ENCODE results near the gene PRKCA.

PRKCA gene

DNA sequence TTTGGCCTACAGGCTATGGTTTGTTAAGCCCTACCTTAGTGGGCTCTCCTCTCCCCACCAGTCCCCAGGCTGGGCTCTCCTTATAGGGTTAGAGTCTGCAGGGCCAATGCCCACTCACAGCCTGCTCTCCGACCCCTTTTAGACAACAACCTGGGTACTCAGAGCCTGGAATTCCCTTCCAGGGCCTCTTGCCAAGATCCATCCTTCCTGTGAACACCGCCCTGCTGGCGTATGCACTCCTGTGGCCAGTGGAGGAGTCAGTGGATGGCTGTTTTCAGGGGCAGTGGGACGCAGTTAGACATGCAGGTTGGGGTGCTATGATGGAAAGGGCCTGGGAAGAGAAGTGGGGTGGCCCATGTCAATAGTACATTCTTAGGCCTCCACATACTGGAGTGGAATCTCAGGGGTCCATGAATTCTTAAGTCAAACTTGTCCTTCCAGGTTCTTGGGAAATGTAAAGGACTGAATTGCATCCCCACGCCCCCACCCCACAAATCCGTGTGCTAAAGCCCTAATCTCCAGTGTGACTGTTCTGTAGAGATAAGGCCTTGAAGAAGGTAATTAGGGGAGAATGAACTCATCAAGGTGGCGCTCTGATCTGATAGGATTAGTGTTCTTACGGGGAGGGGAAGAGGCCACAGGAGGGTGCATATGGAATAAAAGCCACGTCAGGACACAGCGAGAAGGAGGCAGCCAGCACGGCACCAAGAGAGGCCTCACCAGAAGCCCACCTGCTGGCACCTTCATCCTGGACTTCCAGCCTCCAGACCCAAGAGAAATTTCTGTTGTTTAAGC lies 450.9 kb downstream of the PRKCA start:
- DNase-seq, result no peak

DNA sequence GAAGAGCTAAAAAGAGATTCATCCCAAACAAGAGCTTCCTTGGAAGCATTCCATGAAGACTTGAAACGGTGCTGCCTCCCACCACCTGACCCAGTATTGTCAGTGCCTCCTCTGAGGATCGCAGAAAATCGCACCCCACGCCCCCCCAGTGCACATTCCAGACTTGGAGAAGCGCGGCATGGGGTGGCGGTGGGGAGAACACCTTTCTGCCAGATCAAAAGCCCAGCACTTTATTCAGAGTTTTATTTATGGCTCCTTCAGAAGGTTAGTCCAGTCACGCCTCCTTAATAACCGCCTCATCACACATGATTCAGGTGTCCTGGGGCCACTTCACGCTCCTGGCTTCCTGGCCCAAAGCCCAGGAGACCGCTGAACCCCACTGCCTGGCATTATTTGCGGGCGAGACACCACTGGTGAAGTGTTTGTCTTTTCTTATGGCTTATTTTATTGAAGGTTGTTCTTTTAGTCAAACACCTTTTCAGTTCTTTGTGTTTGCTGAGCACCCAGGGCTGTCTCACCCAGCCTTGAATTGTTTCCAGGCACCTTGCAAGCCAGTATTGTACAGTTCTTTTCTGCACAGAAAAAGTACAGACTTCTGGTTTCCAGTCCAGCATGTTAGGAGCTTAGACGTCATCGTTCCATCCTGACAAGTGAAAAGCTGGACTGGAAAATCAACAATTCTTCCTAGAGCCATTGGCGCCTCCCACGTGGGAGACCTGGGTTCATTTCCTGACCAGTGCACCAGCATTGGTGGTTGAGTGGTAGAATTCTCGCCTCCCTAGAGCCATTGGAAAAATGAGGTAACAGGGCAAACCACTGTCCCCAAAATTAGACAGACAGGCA lies 452.9 kb downstream of the PRKCA start:
- DNase-seq, result peak; percentile 80

DNA sequence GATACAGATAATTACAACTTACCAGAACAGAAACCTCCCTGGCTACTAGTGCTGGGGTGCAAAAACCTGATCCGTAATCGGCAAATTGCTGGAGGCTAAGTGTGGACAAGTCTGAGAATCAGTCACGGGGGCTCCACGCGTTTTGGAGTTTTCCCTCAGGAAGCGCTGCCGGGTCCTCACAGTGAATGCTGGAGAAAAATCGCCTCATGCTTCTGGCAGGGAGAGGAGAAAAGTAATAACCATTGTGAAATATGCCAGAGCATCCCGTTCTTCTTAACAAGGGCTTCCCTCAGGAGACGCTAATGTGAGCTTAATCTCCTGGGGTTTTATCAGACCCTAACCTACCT lies 453.5 kb downstream of the PRKCA start:
- DNase-seq, result no peak

DNA sequence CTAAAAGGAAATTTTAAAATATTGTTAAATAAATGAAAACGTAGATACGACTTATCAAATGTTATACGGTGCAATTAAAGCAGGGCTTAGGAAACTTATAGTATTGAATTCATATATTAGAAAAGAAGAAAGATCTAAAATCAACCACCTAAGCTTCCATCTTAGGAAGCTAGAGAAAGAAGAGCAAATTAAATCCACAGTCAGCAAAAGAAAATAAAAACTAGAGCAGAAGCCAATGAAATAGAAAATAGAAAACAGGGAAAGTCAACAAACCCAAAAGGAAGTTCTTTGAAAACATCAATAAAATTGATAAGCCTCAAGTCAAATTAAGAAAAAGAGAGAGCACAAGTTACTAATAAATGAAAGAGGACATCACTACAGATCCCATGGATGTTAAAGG lies 457.9 kb downstream of the PRKCA start:
- DNase-seq, result no peak

DNA sequence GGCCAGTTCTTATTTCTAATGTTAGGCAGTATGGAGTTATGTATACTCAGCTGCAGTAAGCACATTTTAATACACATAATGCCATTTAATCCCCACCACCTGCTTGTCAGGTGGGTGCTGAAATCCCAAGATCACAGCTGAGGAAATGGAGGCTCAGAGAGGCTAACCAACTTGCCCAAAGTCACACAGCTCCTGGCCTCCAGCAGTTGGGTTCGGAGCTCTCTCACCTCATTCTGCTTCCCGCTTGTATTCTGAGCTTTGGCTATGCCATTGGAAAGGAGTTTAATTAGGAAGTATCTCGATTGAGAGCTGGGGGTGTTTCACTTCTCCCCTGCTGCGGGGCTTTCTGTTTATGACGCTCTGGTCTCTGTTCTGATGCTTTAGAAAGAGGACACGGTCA lies 459.9 kb downstream of the PRKCA start:
- no peak for DNase-seq

DNA sequence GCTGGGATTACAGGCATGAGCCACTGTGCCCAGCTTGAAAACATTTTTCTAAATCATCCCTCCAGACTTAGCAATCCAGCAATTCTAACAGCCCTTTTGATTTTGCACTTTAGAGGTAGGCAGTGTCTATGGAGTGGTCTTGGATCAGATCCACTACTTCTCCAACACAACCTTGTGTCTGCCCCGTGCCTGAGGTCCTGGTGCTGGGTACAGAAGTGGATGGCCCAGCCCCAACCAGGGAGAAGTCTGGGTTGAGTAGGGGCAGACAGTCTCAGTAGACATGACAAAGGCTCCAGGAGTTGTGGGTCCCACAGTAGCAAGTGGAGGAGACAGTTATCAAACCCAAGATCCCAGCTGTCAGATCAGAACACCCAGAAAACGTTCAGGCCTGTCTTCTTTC lies 460.6 kb downstream of the PRKCA start:
- no peak for DNase-seq

DNA sequence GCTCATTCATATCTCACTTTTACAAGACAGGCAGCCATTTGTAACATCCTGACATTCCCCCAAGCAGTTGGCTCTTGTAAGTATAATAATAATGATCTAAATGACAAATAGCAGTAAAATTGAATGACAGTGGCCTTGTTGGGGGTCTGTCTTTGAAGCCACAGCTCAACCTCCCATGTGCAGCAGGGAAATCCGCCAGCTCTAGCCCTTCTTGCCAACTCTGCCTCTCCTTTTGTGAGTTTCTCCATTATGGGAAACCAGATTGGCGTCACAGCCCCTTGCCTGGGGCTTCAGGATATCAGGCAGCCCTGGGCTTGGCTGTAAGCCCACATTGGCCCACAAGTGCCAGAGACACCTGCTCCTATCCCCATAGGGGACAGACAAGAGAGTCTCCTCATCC lies 462.1 kb downstream of the PRKCA start:
- peak; percentile 96 for DNase-seq

DNA sequence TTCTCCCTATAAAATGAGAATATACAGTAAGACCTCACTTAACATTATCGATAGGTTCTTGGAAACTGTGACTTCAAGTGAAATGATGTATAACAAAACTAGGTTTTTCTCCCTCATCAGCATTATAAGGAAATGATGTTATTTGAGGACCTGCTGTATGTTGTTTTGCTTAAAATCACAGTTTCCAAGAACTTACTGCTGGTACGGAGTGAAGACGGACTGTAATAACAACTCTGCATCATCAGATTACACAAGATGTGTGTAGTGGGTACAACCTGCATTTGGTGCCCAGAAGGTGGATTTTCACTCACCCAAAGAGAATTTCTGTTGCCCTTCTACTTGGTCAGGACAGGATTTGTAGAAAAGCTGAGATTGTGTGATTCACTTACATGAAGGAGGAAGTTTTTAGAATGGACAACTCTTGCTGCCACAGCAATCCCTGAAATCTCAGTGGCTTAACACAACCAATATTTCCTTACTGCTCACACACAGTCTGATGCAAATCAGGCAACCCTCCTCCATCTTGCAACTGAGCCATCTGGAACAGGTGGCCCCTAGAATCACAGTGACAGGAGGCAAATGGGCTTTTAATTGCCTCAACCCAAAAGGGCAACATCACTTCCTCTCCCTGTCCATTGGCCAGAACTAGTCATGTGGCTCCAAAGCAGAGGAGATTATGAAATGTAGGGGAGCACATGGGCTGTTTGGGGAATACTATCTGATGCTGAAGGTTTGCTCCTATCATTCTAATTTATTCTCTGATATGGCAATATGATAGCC lies 464.9 kb downstream of the PRKCA start:
- DNase-seq, result no peak

DNA sequence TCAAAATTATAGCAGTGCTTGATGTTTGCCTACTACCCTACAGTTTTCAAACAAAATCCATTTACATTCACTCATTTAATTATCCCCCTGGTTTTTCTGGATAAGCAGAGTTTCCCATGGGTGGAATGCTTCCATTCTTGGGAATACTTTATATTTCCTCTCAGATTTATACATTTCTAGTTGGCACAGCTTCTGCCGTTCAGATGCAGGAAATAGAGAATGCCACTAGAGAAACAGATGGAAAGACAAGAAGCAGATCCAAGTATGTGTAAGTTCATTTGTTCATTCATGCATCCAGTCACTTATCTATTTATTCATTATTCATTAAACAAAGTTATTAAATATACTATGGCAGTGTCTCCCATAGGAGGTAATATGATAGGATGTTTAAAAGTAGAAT lies 467.5 kb downstream of the PRKCA start:
- DNase-seq, result no peak

DNA sequence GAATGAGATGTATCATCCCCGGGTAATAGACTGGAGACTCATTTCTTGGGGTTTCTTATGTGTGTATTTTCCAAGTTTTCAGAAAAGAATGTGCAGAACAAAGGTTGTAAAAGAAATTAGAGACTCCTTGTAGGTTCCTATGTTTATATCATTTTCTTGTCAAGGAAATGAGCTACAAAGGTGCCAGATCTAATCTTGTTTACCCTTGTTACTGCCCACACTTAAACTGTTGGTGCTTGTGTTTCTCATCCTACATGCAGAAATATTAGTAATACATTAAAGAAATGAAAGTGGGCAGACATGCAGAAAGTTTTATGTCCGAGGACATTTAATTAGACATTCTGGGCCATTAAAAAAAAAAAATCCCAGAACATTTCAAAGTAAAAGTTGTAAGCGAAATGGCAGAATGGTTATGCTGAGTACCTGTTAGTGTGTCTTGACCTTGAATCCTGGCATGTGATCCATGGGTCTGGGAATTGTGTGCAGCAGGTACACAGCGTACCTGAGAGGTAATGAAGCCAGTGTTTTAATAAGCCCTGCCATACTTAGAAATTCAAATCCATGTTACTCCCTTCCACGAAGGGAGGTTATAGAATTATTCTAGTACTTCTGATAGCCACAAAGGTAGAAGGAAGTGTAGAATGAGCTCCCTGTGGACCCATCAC lies 469.9 kb downstream of the PRKCA start:
- DNase-seq, result no peak

DNA sequence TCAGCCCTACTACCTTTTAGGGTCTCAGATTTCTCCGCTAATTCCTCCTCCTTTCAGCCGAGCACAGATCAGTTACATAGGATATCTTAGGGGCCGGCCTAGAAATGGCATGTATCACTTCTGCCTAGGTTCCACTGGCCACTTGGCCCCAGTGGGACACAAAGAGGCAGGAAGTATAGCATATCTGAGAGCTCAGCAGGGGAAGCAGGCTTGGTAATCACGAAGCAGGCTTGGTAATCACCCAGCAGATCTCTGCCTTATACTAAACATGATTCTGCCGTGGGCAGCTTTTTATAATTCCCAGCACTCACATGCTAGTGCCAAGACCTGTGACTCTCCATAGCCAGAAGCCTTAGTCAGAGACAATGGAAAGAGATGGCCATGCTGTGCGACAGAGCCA lies 472.9 kb downstream of the PRKCA start:
- no peak for DNase-seq

DNA sequence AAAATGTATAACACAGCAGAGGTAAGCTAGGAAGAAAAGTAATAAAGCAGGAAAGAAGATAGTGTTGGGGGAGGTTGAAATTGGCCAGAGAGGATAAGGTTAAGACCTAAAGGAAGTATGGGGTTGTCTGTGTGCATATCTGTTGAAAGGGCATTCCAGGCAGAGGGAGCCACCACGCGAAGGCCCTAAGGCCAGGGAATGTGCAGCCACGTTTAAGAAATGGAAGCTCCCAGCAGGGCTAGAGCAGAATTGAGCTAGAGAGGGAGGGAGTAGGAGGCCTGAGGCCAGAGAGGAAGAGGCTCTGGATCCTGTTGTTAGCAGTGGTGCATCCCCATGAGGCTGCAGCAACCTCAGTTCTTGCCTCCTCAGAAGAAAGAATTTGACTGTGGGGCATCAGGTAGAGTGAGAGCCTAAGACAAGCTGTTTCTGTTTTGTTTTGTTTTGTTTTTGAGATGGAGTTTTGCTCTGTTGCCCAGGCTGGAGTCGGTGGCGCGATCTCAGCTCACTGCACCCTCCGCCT lies 473.5 kb downstream of the PRKCA start:
- no peak for DNase-seq

DNA sequence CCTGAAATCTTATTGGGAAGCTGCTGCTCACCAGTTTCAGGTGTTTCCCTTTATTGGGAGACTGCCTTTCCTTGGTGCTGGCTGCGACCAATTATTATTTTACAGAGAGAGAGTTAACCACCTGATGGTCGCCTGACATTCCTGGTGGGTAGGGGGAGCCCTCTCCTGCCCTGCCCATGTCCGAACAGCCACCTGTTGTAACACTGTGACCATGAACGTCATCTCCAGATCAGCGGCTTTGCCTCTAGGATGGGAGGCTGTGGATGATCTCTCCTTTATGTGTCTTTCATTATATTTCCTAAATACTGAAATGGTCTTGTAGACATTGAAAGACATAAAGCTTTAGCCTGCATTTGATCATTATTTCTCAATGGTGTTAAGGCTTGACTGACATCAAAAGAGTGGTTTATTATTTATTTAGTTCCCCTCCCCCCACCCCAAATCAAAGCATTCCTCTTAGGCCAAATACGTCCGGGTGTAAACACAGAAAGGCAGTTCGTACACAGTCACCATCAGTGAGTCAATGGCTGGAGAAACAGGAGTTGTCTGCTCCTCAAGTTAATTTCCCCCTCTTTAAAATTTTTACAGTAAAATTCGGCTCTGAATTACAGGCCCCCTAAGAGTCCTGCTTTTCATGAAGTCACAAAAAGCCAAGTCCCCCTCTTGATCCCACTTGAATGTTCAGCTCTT lies 474.7 kb downstream of the PRKCA start:
- DNase-seq, result no peak

DNA sequence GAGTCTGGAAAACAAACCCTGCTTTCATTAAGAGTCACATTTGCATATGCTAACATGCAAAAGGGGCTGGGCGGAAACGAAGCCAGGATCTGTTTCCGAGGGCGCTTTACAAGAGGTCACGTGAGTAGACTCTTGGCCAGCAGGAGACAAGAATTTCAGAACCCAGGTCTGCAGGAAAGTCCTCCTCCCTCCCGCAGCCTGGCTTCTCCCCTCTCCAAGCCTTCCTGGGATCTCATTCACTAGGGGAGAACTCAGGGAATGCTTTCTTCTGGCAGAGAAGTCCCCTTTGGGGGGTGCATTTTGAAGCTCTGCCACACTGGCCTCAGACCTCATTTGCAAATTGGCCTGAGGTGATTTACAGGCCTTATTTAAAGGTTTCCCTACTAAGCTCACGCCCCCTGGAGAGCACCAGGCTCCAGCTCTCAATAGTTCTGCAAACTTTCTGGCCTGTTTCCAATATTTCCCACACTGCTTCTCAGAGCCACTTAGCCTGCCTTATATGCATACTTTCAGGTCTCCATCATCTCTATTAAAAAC lies 475.3 kb downstream of the PRKCA start:
- no peak for DNase-seq

DNA sequence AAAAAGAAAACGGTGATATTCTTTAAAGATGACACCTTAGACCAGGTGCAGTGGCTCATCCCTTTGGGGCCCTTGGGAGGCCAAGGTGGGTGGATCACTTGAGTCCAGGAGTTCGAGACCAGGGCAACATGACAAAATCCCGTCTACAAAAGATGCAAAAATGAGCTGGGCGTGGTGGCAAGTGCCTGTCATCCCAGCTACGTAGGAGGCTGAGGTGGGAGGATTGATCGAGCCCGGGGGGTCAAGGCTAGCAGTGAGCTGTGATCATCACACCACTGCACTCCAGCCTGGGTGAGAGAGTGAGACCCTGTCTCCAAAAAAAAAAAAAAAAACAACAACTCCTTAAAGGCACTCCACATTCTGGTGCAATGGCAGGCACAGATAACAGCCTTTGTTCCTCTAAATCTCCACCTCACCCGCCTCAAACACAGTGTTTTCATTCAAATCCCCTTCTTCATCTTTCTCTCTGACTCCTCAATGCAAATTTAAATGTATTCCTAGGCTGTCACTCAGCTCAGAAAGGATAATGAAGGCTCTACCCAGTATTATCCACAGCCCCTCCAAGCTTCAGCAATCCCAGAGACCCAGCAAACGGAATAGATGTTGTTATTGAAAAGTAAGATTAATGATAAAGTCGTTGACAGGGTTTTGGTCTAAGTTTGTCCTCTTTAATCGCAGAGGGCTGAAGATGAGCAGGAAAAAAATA lies 476.3 kb downstream of the PRKCA start:
- DNase-seq, result no peak

DNA sequence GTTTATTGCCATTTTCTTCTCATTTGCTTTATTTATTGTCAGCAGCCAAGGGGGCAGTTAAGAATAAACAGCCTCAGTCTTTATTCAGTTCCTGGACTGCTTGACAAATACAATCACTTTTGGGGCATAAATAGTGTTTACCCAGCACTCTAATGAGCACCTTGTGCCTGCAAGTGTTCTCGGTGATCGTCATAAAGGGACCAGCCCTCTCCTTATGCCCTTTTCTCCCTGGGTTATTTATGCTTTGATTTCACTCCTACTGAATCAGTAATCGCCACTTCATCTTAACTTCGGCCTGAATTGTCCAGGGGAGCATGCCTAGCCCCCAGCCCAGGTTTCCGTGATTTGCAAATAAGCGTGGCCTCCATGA lies 476.8 kb downstream of the PRKCA start:
- DNase-seq, result no peak

DNA sequence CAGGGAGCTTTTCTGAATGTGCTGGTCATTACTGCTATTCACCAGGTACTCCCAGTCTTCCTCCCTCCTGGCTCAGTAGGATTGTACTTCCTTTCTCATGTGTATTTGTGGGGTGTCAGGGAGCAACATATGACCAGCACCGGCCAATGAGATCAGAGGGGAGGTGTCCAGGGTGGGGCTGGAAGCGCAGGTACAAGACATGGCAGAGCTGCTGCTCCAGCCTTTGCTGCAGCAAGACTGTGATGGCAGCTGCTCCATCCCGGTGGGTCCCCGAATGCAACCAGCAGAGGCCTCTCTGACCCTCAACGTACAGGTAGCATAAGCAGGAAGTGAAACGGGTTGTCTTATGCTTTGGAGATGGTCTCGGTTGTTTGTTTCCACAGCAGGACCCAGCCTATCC lies 478.7 kb downstream of the PRKCA start:
- no peak for DNase-seq

DNA sequence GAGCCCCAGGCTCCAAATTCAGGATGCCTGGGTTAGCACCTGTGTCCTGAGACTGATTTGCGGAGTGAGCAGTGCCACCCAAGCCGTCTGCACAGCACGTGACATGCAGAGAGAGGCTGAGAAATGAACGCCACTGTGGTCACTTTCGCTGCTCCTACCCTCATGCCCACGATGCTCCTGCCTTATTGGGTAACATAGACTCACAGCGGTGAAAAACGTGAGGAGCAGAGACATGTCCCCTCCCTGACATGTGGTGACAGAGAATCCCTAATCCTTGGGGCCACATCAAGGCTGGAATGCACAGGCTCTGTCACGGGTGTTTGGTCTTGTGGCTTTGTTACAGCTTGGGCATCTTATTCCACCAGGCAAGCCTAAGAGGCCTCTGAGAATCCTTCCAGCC lies 480.4 kb downstream of the PRKCA start:
- no peak for DNase-seq

DNA sequence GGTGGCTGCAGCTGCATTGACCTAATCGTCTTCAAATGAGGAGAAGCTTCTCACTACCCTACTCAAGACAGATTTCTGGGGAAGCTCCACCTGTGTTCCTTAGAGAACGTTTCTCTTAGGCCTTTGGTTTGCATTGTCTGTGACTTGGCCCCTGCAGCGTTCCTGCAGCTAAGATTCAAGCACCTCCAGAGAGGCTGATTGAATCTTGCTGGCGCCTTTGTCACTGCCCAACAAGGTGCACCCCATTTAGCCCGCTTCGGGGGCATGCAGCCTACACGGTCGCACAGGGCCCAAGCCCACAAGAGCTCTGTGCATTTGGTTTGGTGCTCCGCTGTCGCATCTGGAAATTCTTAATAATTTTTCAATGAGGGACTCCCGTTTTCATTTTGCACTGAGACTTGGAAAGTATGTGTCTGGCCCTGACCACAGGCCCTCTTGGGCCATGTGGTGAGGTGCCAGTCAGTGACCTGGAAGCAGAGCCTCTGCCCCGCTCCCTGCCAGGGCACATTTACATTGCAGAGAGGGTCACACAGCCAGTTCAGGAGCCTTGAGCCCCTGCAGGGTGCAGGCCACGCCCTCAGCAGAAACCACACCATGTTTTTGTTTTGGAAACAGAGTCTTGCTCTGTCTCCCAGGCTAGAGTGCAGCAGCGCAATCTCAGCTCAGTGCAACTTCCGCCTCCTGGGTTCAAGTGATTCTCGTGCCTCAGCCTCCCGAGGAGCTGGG lies 481.4 kb downstream of the PRKCA start:
- DNase-seq, result no peak

DNA sequence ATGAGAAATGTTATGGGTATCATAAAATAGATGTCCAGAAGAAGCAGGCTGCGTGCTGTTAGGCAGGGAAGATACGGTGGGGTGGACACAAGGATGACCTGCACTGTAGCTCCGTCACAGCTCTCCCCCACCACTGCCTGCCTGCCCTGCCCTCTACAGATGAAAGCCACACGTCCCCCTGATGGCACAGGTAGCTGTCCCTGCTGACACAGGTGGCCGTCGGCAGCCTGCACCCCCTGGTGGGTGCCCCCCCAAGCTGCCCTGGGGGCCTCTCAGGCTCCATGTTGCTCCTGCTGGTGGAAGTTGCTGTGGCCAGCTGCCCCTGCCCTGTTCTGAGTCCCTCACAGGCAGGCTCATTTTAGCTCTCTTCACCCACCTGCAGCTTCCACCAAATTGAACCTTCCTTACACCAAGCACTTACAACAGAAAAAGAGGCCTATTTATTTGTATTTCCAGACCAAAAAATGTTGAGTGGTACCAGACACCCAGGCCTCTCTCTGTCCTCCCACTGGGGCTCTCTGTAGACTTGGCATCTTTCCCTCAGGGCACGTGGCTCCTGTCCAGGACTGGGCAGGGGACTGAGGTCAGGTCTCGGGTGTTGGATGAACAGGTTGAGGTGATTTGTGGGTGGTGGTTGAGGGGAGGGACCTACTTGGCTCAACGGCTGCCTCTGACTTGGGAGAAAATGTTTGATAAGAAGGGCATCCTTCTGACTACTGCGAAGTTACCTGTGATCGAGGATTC lies 482.4 kb downstream of the PRKCA start:
- DNase-seq, result no peak

All from NCI-H1092 (cell line).